ENCODE data around the gene TIAM2.
"Not testable (repeated sequence)": the region's sequence is repeated elsewhere in the genome, so short reads cannot be mapped to it uniquely, and the experiment has no call there.

TIAM2 gene

GRCh38 chr6:155091756-155092155 lies 96.6 kb downstream of the TIAM2 start:
- no peak overlapping the region for H3K4me3 ChIP-seq (ENCODE audit: low read depth, low read length)
- TF ChIP-seq, protein P1, sequence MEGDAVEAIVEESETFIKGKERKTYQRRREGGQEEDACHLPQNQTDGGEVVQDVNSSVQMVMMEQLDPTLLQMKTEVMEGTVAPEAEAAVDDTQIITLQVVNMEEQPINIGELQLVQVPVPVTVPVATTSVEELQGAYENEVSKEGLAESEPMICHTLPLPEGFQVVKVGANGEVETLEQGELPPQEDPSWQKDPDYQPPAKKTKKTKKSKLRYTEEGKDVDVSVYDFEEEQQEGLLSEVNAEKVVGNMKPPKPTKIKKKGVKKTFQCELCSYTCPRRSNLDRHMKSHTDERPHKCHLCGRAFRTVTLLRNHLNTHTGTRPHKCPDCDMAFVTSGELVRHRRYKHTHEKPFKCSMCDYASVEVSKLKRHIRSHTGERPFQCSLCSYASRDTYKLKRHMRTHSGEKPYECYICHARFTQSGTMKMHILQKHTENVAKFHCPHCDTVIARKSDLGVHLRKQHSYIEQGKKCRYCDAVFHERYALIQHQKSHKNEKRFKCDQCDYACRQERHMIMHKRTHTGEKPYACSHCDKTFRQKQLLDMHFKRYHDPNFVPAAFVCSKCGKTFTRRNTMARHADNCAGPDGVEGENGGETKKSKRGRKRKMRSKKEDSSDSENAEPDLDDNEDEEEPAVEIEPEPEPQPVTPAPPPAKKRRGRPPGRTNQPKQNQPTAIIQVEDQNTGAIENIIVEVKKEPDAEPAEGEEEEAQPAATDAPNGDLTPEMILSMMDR (IDR thresholded peaks at IDR 0.05; ENCODE audit: low read depth, low read length) = no peak
- in situ Hi-C loops (cut with HindIII; ENCODE audit: low sequenced_read_pairs) = no loop called here
- DNase-seq (ENCODE audit: low read depth, low spot score) = no peak

DNA sequence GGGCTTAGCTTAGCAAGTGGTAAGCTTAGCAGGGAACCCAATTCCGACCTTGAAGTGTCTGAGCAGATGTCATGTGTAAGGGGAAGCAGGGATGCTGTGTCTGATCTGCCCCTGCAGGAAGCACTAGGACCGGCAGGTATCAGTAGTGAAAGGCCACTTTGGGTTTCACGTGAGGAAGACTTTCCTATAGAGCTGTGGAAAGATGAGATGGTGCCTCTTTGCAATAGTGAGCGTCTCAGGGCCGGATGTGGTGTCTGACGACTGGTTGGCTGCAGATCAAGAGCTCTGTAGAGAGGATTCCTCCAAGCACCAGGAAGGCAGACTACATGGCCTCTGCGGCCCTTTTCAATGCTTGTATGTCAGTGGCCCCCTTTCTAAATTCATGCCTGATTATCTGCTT lies 98.3 kb downstream of the TIAM2 start:
- DNase-seq (ENCODE audit: low read depth, low spot score) = no peak
- TF ChIP-seq, protein P1 (IDR thresholded peaks at IDR 0.05; ENCODE audit: low read depth, low read length) = no peak
- no peak overlapping the region for H3K4me3 ChIP-seq (ENCODE audit: low read depth, low read length)
- in situ Hi-C loops (cut with HindIII; ENCODE audit: low sequenced_read_pairs) = no loop called here

DNA sequence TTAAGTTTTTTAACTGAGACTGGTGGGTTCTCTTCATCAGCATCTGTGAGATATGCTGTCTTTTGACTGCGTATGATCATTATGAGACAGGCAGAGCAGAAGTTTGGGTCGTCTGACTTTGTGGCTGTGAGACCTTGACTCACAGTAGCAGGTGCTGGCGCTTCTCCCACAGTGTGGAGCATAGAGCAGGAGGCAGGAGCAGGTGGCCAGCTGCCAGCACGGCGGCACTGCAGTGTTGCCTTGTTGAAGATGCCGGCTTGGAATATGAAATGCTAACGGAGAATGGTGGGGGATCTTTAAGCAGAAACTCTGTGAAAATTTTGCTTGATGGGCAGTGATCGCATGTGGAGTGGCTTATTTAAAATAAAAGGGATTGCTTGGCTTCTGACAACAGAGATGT lies 105.0 kb downstream of the TIAM2 start:
- no peak overlapping the region for H3K4me3 ChIP-seq (ENCODE audit: low read depth, low read length)
- in situ Hi-C loops (cut with HindIII; ENCODE audit: low sequenced_read_pairs) = no loop called here
- peak; percentile 71 for DNase-seq (ENCODE audit: low read depth, low spot score)
- TF ChIP-seq, protein P1 (IDR thresholded peaks at IDR 0.05; ENCODE audit: low read depth, low read length) = no peak

DNA sequence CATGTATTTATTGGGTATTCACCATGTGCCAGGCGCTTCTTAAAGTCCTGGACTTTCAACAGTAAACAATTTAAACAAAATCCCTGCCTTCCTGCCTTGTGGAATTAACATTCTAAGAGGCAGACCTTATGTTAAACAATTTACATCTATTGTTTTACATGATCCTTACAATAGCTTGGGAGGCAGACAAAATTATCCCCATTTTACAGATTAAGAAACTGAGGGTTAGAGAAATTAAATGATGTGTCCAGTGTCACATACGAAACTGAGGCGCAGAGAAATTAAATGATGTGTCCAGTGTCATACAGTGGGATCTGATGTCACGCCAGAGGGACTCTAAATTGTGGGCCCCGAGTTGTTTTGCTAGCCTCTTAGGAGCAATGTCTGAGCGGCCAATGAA lies 105.5 kb downstream of the TIAM2 start:
- no peak overlapping the region for H3K4me3 ChIP-seq (ENCODE audit: low read depth, low read length)
- TF ChIP-seq, protein P1 (IDR thresholded peaks at IDR 0.05; ENCODE audit: low read depth, low read length) = no peak
- in situ Hi-C loops (cut with HindIII; ENCODE audit: low sequenced_read_pairs) = no loop called here
- DNase-seq (ENCODE audit: low read depth, low spot score) = no peak

DNA sequence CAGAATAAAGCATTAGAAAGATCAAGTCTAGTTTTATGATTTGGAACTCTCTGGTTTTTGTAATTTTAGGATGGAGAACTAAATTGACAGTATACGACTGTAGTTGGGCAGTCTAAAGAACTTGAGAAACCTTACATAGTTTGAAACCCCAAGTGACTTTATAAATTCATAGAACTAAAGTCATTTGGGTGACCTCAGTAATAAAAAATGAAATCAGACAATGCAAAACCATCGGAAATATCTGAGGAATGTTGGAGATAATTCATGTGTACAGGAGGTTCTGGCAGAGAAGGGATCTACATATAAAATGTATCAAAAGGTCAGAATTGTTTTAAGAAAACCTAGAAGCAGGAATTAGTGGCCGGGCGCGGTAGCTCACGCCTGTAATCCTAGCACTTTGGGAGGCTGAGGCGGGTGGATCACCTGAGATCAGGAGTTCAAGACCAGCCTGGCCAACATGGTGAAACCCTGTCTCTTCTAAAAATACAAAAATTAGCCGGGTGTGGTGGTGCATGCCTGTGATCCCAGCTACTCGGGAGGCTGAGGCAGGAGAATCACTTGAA lies 108.0 kb downstream of the TIAM2 start:
- in situ Hi-C loops (cut with HindIII; ENCODE audit: low sequenced_read_pairs) = not testable (repeated sequence)
- peak; percentile 67 for DNase-seq (ENCODE audit: low read depth, low spot score)

GRCh38 chr6:155103816-155104366 lies 108.8 kb downstream of the TIAM2 start:
- TF ChIP-seq, protein P1 (IDR thresholded peaks at IDR 0.05; ENCODE audit: low read depth, low read length) = no peak
- H3K4me3 ChIP-seq (ENCODE audit: low read depth, low read length) = no peak overlapping the region
- in situ Hi-C loops (cut with HindIII; ENCODE audit: low sequenced_read_pairs) = no loop called here
- no peak for DNase-seq (ENCODE audit: low read depth, low spot score)

More for the DNA sequence above, 108.0 kb downstream of the TIAM2 start:
- H3K4me3 ChIP-seq (ENCODE audit: low read depth, low read length) = not testable (repeated sequence)

- TF ChIP-seq, protein P1 (IDR thresholded peaks at IDR 0.05; ENCODE audit: low read depth, low read length) = no peak
- in situ Hi-C loops (cut with HindIII; ENCODE audit: low sequenced_read_pairs) = no loop called here
- DNase-seq (ENCODE audit: low read depth, low spot score) = no peak
- H3K4me3 ChIP-seq (ENCODE audit: low read depth, low read length) = no peak overlapping the region
Observed at GRCh38 chr6:155106456-155107115, 111.5 kb downstream of the TIAM2 start.
